Type B pancreatic cell (in vitro differentiated cells): ENCODE results near the gene EDA. TPM values are rescaled to one million over a fixed set of nuclear protein-coding genes. Genes with fewer than 3 reads are reported as not detected.

Source experiments
- DNase-seq: peaks from one replicate; pipeline ENCODE4 v3.0.0; 2021; ENCODE audit warnings: mixed read lengths; ENCODE audit not compliant: unreplicated experiment; ENCODE audit errors: extremely low spot score
- H3K27ac Mint-ChIP-seq: 2 replicates; pipeline ENCODE4 v1.8.0; 2021; ENCODE audit warnings: mild to moderate bottlenecking, mixed read lengths
- H3K27me3 Mint-ChIP-seq: 2 replicates; pipeline ENCODE4 v1.8.0; 2021; ENCODE audit warnings: mixed read lengths
- H3K36me3 Mint-ChIP-seq: 2 replicates; pipeline ENCODE4 v1.8.0; 2021; ENCODE audit warnings: mixed read lengths
- H3K4me1 Mint-ChIP-seq: one replicate; pipeline ENCODE4 v1.8.0; 2021; ENCODE audit warnings: mixed read lengths; ENCODE audit not compliant: unreplicated experiment
- H3K4me3 Mint-ChIP-seq: 2 replicates; pipeline ENCODE4 v1.8.0; 2021; ENCODE audit warnings: mild to moderate bottlenecking, mixed read lengths
- H3K9me3 Mint-ChIP-seq: 2 replicates; pipeline ENCODE4 v1.8.0; 2021; ENCODE audit warnings: mixed read lengths
- CTCF ChIP-seq: fragments of 200-600 bp; sonication (generic); conservative IDR thresholded peaks from 2 replicates; pipeline ENCODE4 v1.5.0; 2021; ENCODE audit warnings: antibody characterized with exemption, mild to moderate bottlenecking
- total RNA-seq: library from RNA; stranded (reverse); gene quantifications from 2 replicates; pipeline ENCODE4 v1.2.1, GENCODE V29; 2021; ENCODE audit warnings: low replicate concordance

Gene EDA
- total RNA-seq, 1 donor from 2014 or later = 4.4 TPM

- Mint-ChIP-seq H3K9me3 (no peaks in the 10 kb centered on the region), H3K4me3 (no peak overlapping the region), H3K27me3 (no peaks in the 10 kb centered on the region), H3K27ac (no peak overlapping the region), H3K36me3 (no peaks in the 10 kb centered on the region), H3K4me1 (no peaks in the 10 kb centered on the region)
- TF ChIP-seq CTCF = no peak
- DNase-seq = no peak
Measured at GRCh38 chrX:70034646-70035045, 418.7 kb downstream of the EDA start.

- H3K27ac Mint-ChIP-seq = no peak overlapping the region
- H3K4me1 Mint-ChIP-seq = no peaks in the 10 kb centered on the region
- TF ChIP-seq CTCF = no peak
- peaks cover 3% of the 10 kb centered on the region for H3K9me3 Mint-ChIP-seq
- H3K27me3 Mint-ChIP-seq = no peaks in the 10 kb centered on the region
- no peaks in the 10 kb centered on the region for H3K36me3 Mint-ChIP-seq
- no peak overlapping the region for H3K4me3 Mint-ChIP-seq
- DNase-seq = no peak
Measured at GRCh38 chrX:70038515-70038914, 422.6 kb downstream of the EDA start.

GRCh38 chrX:70038951-70039350, 423.0 kb downstream of the EDA start:
- DNase-seq = no peak
- Mint-ChIP-seq H3K27ac (no peak overlapping the region), H3K9me3 (peaks cover 3% of the 10 kb centered on the region), H3K27me3 (no peaks in the 10 kb centered on the region), H3K4me1 (no peaks in the 10 kb centered on the region), H3K4me3 (no peak overlapping the region), H3K36me3 (no peaks in the 10 kb centered on the region)
- no peak for TF ChIP-seq CTCF

- Mint-ChIP-seq H3K36me3 (no peaks in the 10 kb centered on the region), H3K9me3 (peaks cover 3% of the 10 kb centered on the region), H3K27ac (no peak overlapping the region), H3K4me1 (no peaks in the 10 kb centered on the region), H3K27me3 (no peaks in the 10 kb centered on the region), H3K4me3 (no peak overlapping the region)
- TF ChIP-seq CTCF = no peak
- DNase-seq = no peak
Measured at GRCh38 chrX:70039758-70040157, 423.8 kb downstream of the EDA start.

GRCh38 chrX:70041993-70042392, 426.1 kb downstream of the EDA start:
- H3K4me1 Mint-ChIP-seq = no peaks in the 10 kb centered on the region

More at GRCh38 chrX:70041993-70042392, 426.1 kb downstream of the EDA start:
- no peaks in the 10 kb centered on the region for H3K27me3 Mint-ChIP-seq
- TF ChIP-seq CTCF = no peak
- DNase-seq = no peak
- H3K9me3 Mint-ChIP-seq = peaks cover 3% of the 10 kb centered on the region
- H3K27ac Mint-ChIP-seq = no peak overlapping the region
- H3K36me3 Mint-ChIP-seq = no peaks in the 10 kb centered on the region
- no peak overlapping the region for H3K4me3 Mint-ChIP-seq
